Measurements from ENCODE around the gene TBXAS1.
"Not testable (repeated sequence)": the region's sequence is repeated elsewhere in the genome, so short reads cannot be mapped to it uniquely, and the experiment has no call there.

The TBXAS1 gene

GRCh38 chr7:139916717-139917395, 87.8 kb downstream of the TBXAS1 start:
- no peaks in the 10 kb centered on the region for H3K9me3 ChIP-seq (ENCODE audit: control insufficient read depth in 5 of 5, low read length in 5 of 5)
- H3K9ac ChIP-seq (ENCODE audit: low read length in 5 of 5): no peak overlapping the region
- no peak overlapping the region for H3K27ac ChIP-seq (ENCODE audit: low read depth, low read length)
- no peaks in the 10 kb centered on the region for H3K27me3 ChIP-seq (ENCODE audit: control insufficient read depth in 5 of 5, insufficient read depth in 4 of 5, low read length in 5 of 5)
- no peak overlapping the region for H3K4me3 ChIP-seq (ENCODE audit: low read depth in 1 of 5, low read length in 5 of 5)
- H3K36me3 ChIP-seq (ENCODE audit: control insufficient read depth in 5 of 5, insufficient read depth in 5 of 5, low read length in 5 of 5): no peaks in the 10 kb centered on the region
- H3K4me1 ChIP-seq (ENCODE audit: control insufficient read depth in 5 of 5, insufficient read depth in 5 of 5, low read length in 5 of 5): peaks cover 0 to 29% (median 25%) of the 10 kb centered on the region in 5 donors

- Histone ChIP-seq H3K4me1 (ENCODE audit: control insufficient read depth in 5 of 5, insufficient read depth in 5 of 5, low read length in 5 of 5) (peaks cover 0 to 29% (median 25%) of the 10 kb centered on the region in 5 donors), H3K9ac (ENCODE audit: low read length in 5 of 5) (no peak overlapping the region), H3K4me3 (ENCODE audit: low read depth in 1 of 5, low read length in 5 of 5) (no peak overlapping the region), H3K36me3 (ENCODE audit: control insufficient read depth in 5 of 5, insufficient read depth in 5 of 5, low read length in 5 of 5) (no peaks in the 10 kb centered on the region), H3K27ac (ENCODE audit: low read depth, low read length) (peak overlapping the region; percentile 25), H3K9me3 (ENCODE audit: control insufficient read depth in 5 of 5, low read length in 5 of 5) (no peaks in the 10 kb centered on the region), H3K27me3 (ENCODE audit: control insufficient read depth in 5 of 5, insufficient read depth in 4 of 5, low read length in 5 of 5) (no peaks in the 10 kb centered on the region)
These were observed 88.8 kb downstream of the TBXAS1 start for GRCh38 chr7:139917851-139918250.

- Histone ChIP-seq H3K9ac (ENCODE audit: low read length in 5 of 5) (no peak overlapping the region), H3K4me3 (ENCODE audit: low read depth in 1 of 5, low read length in 5 of 5) (no peak overlapping the region), H3K36me3 (ENCODE audit: control insufficient read depth in 5 of 5, insufficient read depth in 5 of 5, low read length in 5 of 5) (no peaks in the 10 kb centered on the region), H3K27ac (ENCODE audit: low read depth, low read length) (peak overlapping the region; percentile 25), H3K4me1 (ENCODE audit: control insufficient read depth in 5 of 5, insufficient read depth in 5 of 5, low read length in 5 of 5) (peaks cover 0 to 29% (median 24%) of the 10 kb centered on the region in 5 donors), H3K9me3 (ENCODE audit: control insufficient read depth in 5 of 5, low read length in 5 of 5) (no peaks in the 10 kb centered on the region), H3K27me3 (ENCODE audit: control insufficient read depth in 5 of 5, insufficient read depth in 4 of 5, low read length in 5 of 5) (no peaks in the 10 kb centered on the region)
These were observed 89.4 kb downstream of the TBXAS1 start for GRCh38 chr7:139918480-139918879.

- Histone ChIP-seq H3K4me1 (ENCODE audit: control insufficient read depth in 5 of 5, insufficient read depth in 5 of 5, low read length in 5 of 5) (peaks cover 0 to 7% (median 4%) of the 10 kb centered on the region in 5 donors), H3K27ac (ENCODE audit: low read depth, low read length) (no peak overlapping the region), H3K9me3 (ENCODE audit: control insufficient read depth in 5 of 5, low read length in 5 of 5) (no peaks in the 10 kb centered on the region), H3K36me3 (ENCODE audit: control insufficient read depth in 5 of 5, insufficient read depth in 5 of 5, low read length in 5 of 5) (no peaks in the 10 kb centered on the region), H3K4me3 (ENCODE audit: low read depth in 1 of 5, low read length in 5 of 5) (no peak overlapping the region), H3K27me3 (ENCODE audit: control insufficient read depth in 5 of 5, insufficient read depth in 4 of 5, low read length in 5 of 5) (no peaks in the 10 kb centered on the region), H3K9ac (ENCODE audit: low read length in 5 of 5) (no peak overlapping the region)
These were observed 94.0 kb downstream of the TBXAS1 start for GRCh38 chr7:139923090-139923489.

GRCh38 chr7:139924461-139924860, 95.4 kb downstream of the TBXAS1 start:
- H3K4me3 ChIP-seq (ENCODE audit: low read depth in 1 of 5, low read length in 5 of 5): no peak overlapping the region
- H3K9me3 ChIP-seq (ENCODE audit: control insufficient read depth in 5 of 5, low read length in 5 of 5): no peaks in the 10 kb centered on the region
- H3K27ac ChIP-seq (ENCODE audit: low read depth, low read length): no peak overlapping the region
- H3K4me1 ChIP-seq (ENCODE audit: control insufficient read depth in 5 of 5, insufficient read depth in 5 of 5, low read length in 5 of 5): no peaks in the 10 kb centered on the region
- no peak overlapping the region for H3K9ac ChIP-seq (ENCODE audit: low read length in 5 of 5)
- no peaks in the 10 kb centered on the region for H3K27me3 ChIP-seq (ENCODE audit: control insufficient read depth in 5 of 5, insufficient read depth in 4 of 5, low read length in 5 of 5)
- H3K36me3 ChIP-seq (ENCODE audit: control insufficient read depth in 5 of 5, insufficient read depth in 5 of 5, low read length in 5 of 5): no peaks in the 10 kb centered on the region

- not testable (repeated sequence) for H3K27me3 ChIP-seq (ENCODE audit: control insufficient read depth in 5 of 5, insufficient read depth in 4 of 5, low read length in 5 of 5); H3K27ac ChIP-seq (ENCODE audit: low read depth, low read length); H3K4me3 ChIP-seq (ENCODE audit: low read depth in 1 of 5, low read length in 5 of 5); H3K36me3 ChIP-seq (ENCODE audit: control insufficient read depth in 5 of 5, insufficient read depth in 5 of 5, low read length in 5 of 5); H3K9ac ChIP-seq (ENCODE audit: low read length in 5 of 5); H3K4me1 ChIP-seq (ENCODE audit: control insufficient read depth in 5 of 5, insufficient read depth in 5 of 5, low read length in 5 of 5); H3K9me3 ChIP-seq (ENCODE audit: control insufficient read depth in 5 of 5, low read length in 5 of 5)
These were observed 100.2 kb downstream of the TBXAS1 start for GRCh38 chr7:139929221-139929620.

GRCh38 chr7:139930286-139930965, 101.4 kb downstream of the TBXAS1 start:
- Histone ChIP-seq H3K9ac (ENCODE audit: low read length in 5 of 5) (no peak overlapping the region), H3K27me3 (ENCODE audit: control insufficient read depth in 5 of 5, insufficient read depth in 4 of 5, low read length in 5 of 5) (no peaks in the 10 kb centered on the region), H3K36me3 (ENCODE audit: control insufficient read depth in 5 of 5, insufficient read depth in 5 of 5, low read length in 5 of 5) (no peaks in the 10 kb centered on the region), H3K27ac (ENCODE audit: low read depth, low read length) (no peak overlapping the region), H3K9me3 (ENCODE audit: control insufficient read depth in 5 of 5, low read length in 5 of 5) (no peaks in the 10 kb centered on the region), H3K4me3 (ENCODE audit: low read depth in 1 of 5, low read length in 5 of 5) (no peak overlapping the region), H3K4me1 (ENCODE audit: control insufficient read depth in 5 of 5, insufficient read depth in 5 of 5, low read length in 5 of 5) (no peaks in the 10 kb centered on the region)

GRCh38 chr7:139931190-139931934, 102.3 kb downstream of the TBXAS1 start:
- Histone ChIP-seq H3K36me3 (ENCODE audit: control insufficient read depth in 5 of 5, insufficient read depth in 5 of 5, low read length in 5 of 5) (no peaks in the 10 kb centered on the region), H3K4me3 (ENCODE audit: low read depth in 1 of 5, low read length in 5 of 5) (no peak overlapping the region), H3K4me1 (ENCODE audit: control insufficient read depth in 5 of 5, insufficient read depth in 5 of 5, low read length in 5 of 5) (no peaks in the 10 kb centered on the region)

GRCh38 chr7:139932531-139932930, 103.5 kb downstream of the TBXAS1 start:
- Histone ChIP-seq H3K27ac (ENCODE audit: low read depth, low read length) (no peak overlapping the region), H3K4me1 (ENCODE audit: control insufficient read depth in 5 of 5, insufficient read depth in 5 of 5, low read length in 5 of 5) (peaks cover 0 to 9% (median 0%) of the 10 kb centered on the region in 5 donors), H3K4me3 (ENCODE audit: low read depth in 1 of 5, low read length in 5 of 5) (no peak overlapping the region), H3K36me3 (ENCODE audit: control insufficient read depth in 5 of 5, insufficient read depth in 5 of 5, low read length in 5 of 5) (no peaks in the 10 kb centered on the region), H3K9ac (ENCODE audit: low read length in 5 of 5) (no peak overlapping the region), H3K27me3 (ENCODE audit: control insufficient read depth in 5 of 5, insufficient read depth in 4 of 5, low read length in 5 of 5) (no peaks in the 10 kb centered on the region), H3K9me3 (ENCODE audit: control insufficient read depth in 5 of 5, low read length in 5 of 5) (no peaks in the 10 kb centered on the region)

More at GRCh38 chr7:139931190-139931934, 102.3 kb downstream of the TBXAS1 start:
- no peak overlapping the region for H3K27ac ChIP-seq (ENCODE audit: low read depth, low read length)
- H3K27me3 ChIP-seq (ENCODE audit: control insufficient read depth in 5 of 5, insufficient read depth in 4 of 5, low read length in 5 of 5): no peaks in the 10 kb centered on the region
- H3K9me3 ChIP-seq (ENCODE audit: control insufficient read depth in 5 of 5, low read length in 5 of 5): no peaks in the 10 kb centered on the region
- H3K9ac ChIP-seq (ENCODE audit: low read length in 5 of 5): no peak overlapping the region

GRCh38 chr7:139936760-139937310, 107.8 kb downstream of the TBXAS1 start:
- H3K9ac ChIP-seq (ENCODE audit: low read length in 5 of 5): no peak overlapping the region
- peaks cover 0 to 4% (median 0%) of the 10 kb centered on the region in 5 donors for H3K27me3 ChIP-seq (ENCODE audit: control insufficient read depth in 5 of 5, insufficient read depth in 4 of 5, low read length in 5 of 5)
- H3K4me3 ChIP-seq (ENCODE audit: low read depth in 1 of 5, low read length in 5 of 5): no peak overlapping the region
- no peak overlapping the region for H3K27ac ChIP-seq (ENCODE audit: low read depth, low read length)
- H3K36me3 ChIP-seq (ENCODE audit: control insufficient read depth in 5 of 5, insufficient read depth in 5 of 5, low read length in 5 of 5): no peaks in the 10 kb centered on the region
- H3K9me3 ChIP-seq (ENCODE audit: control insufficient read depth in 5 of 5, low read length in 5 of 5): no peaks in the 10 kb centered on the region
- H3K4me1 ChIP-seq (ENCODE audit: control insufficient read depth in 5 of 5, insufficient read depth in 5 of 5, low read length in 5 of 5): peaks cover 0 to 13% (median 0%) of the 10 kb centered on the region in 5 donors

All from subcutaneous abdominal adipose tissue (tissue), 5 donors.